NCI-H345 treated with DMSO at 0.1 percent for 48 hours (cell line): ENCODE measurements around the gene MFN1.

Experiments used
- DNase-seq: peaks from one replicate; lab custom pipeline; 2025; ENCODE audit not compliant: unreplicated experiment; lab: John Stamatoyannopoulos, UW

MFN1 gene

DNA sequence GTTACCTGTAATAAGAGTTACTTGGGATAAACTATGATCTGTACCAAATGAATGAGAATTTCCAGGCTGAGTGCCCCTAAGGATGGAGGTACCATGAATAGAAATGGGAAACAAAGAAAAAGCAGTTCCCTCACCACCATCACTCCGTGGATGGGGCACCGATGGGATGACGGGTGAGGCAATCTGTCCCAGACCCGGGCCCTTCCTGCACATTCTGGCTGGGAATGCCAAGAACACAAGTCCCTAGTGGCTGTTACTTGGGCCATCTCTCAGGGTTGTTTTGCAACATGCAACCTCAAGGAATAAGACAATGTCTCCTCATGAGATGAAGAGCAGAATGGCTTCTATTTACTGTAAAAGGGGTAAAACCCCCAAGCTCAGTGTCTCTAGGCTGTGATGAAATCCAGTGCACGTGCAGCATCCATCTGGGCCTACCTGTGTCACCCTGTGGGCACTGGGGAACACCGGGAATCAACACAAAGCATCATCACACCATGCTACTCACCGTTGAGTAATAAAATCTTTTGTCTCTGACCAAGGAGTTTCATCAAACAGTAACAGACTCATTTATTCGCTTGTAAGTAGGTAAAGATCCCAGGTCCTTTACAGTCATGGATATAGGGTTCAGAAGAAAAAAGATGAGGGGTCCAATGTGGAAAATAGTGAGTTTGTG is 81.5 kb downstream of the MFN1 start:
- no peak for DNase-seq

DNA sequence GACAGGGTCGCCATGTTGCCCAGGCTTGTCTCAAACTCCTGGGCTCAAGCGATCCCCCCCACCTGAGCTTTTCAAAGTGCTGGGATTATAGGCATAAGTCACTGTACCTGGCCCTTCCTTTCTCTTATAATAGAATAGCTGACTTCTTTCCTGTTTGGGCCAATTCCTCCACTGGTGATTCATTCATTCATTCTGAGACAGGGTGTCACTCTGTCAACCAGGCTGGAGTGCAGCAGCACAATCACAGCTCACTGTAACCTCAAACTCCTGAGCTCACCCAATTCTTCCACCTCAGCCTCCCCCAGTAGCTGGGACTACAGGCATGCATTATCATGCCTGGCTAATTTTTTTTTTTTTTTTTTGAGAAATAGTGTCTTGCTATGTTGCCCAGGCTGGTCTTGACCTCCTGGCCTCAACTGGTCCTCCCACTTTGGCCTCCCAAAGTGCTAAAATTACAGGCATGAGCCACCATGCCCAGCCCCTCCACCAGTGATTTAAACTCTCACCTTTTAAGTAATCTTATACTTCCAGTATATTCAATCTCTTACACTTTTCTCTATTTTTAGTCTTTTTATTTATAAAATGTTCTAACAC is 82.9 kb downstream of the MFN1 start:
- no peak for DNase-seq

DNA sequence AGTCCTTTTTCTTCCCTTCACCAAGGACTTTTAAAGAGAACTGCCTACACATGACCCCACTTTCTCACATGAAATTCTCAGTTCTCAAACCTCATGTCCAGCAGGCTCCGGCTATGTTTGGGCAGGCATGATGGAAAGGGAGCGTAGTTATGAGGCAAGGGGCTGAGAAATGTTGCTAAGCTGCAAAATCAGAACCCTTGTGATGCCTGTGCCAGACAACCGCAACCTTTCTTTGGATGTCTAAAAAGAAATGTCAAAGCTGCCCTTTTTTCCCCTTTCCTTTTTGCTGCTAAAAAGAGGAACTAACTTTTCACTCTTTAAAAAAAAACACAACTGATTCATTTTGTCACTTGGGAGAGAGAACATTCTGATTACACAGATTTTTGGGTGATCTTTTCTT is 84.5 kb downstream of the MFN1 start:
- DNase-seq = no peak

DNA sequence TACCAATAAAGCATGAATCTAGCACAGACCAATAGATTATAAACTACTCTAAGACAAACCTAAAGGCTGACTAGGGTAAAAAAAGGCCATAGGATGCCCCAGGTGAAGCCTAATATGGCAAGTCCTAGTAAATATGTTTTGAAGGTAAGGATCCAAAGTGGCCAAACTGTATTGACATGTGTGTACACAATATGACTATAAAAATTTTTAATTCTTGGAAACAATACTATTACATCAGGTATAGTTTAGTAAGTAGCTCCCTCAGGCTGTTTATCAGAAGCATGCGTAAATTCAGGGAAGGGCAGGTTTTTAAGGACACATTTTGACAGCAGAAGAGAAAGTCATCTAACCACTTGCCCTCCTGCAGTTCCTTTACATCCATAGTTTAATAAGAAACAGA is 84.9 kb downstream of the MFN1 start:
- DNase-seq = no peak

DNA sequence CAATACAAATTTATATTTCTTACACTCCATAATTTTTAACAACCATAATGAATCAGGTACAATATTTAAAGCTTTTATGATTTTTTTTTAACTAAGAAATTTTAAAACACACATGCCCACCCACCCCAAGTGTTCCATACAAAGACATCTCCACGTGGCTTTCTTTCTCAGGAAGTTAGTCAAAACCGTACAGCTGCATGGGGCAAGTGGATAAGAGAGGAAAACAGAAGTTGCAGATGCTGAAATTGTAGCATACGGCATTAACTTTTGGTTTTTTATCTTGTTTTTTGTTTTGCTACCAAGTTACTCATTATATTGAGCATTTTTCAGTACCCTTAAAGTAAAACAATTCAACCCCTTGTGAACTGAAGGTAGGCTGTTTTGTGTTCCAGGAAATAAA is 89.0 kb downstream of the MFN1 start:
- DNase-seq = no peak

DNA sequence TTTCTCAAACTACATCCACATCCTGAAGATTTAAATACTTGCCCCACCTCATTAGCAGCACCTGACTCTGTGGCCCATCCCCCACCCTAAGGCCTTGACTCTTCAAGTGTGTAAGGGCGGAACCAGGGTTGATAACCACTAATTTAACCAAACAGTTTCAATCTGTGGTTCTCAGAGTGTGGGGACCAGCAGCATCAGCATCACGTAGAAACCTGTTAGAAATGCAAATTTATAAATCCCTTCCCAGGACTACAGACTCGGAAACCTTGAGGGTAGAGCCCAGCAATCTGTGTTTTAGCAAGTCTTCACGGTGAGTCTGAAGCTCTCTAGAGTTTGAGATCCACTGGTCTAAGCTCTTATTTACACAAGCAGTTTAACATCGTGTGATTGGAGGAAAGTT is 91.3 kb downstream of the MFN1 start:
- DNase-seq = no peak
